Measurements from ENCODE around the gene DCAF12. TPM values are rescaled to one million over a fixed set of nuclear protein-coding genes. Genes with fewer than 3 reads are reported as not detected.
"Not testable (repeated sequence)": the region's sequence is repeated elsewhere in the genome, so short reads cannot be mapped to it uniquely, and the experiment has no call there.

DCAF12 gene
- total RNA-seq, 2 experiments from 2014 or later, result 5.4 to 5.9 TPM

DNA sequence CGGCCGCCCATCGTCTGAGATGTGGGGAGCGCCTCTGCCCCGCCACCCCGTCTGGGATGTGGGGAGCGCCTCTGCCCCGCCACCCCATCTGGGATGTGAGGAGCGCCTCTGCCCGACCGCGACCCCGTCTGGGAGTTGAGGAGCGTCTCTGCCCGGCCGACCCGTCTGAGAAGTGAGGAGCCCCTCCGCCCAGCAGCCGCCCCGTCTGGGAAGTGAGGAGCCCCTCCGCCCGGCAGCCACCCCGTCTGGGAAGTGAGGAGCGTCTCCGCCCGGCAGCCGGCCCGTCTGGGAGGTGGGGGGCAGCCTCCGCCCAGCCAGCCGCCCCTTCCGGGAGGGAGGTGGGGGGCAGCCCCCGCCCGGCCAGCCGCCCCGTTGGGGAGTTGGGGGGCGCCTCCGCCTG is 87.6 kb downstream of the DCAF12 start:
- H3K4me1 Mint-ChIP-seq (ENCODE audit: low read depth), result peaks cover 25% of the 10 kb centered on the region

GRCh38 chr9:34037626-34038025 is 88.9 kb downstream of the DCAF12 start:
- ATAC-seq (ENCODE audit: poor library complexity) (no peak), DNase-seq (no peak)
- Histone ChIP-seq H3K27ac (ENCODE audit: low read depth in 1 of 2, low read length in 2 of 2) (no peak overlapping the region), H3K36me3 (ENCODE audit: insufficient read depth, low read length) (peaks cover 3% of the 10 kb centered on the region), H3K4me1 (ENCODE audit: insufficient read depth, low read length) (no peaks in the 10 kb centered on the region), H3K4me3 (ENCODE audit: low read length) (no peak overlapping the region), H3K9me3 (ENCODE audit: control insufficient read depth in 1 of 2, insufficient read depth in 1 of 2, low read length in 2 of 2) (no peaks in the 10 kb centered on the region), H3K27me3 (ENCODE audit: control insufficient read depth in 1 of 2, insufficient read depth in 2 of 2, low read length in 2 of 2) (no peaks in the 10 kb centered on the region)
- Mint-ChIP-seq H3K27ac (no peak overlapping the region), H3K4me3 (no peak overlapping the region), H3K36me3 (ENCODE audit: low read depth) (peaks cover 22% of the 10 kb centered on the region), H3K27me3 (no peaks in the 10 kb centered on the region), H3K4me1 (ENCODE audit: low read depth) (peaks cover 22% of the 10 kb centered on the region), H3K9me3 (no peaks in the 10 kb centered on the region)
- TF ChIP-seq CTCF (IDR thresholded peaks at IDR 0.05), result no peak
- intact Hi-C loops (cut with DNase I, micrococcal nuclease), result loop anchor here in 1 of 2 experiments (5.0 kb wide), 1 partner anchor 35 kb away; no protein-coding TSS in a partner anchor
- POLR2A ChIA-PET, result interaction anchor here (0.7 kb wide), 1 partner anchor 11 kb away, joined by 4 read pairs; the partner anchor contains the start of gene UBAP2
- CTCF ChIA-PET, result no interaction called here

More for the DNA sequence above, 87.6 kb downstream of the DCAF12 start:
- H3K9me3 Mint-ChIP-seq; POLR2A ChIA-PET; ATAC-seq (ENCODE audit: poor library complexity); H3K27ac Mint-ChIP-seq; H3K27me3 Mint-ChIP-seq; H3K4me1 ChIP-seq (ENCODE audit: insufficient read depth, low read length); DNase-seq; H3K27me3 ChIP-seq (ENCODE audit: control insufficient read depth in 1 of 2, insufficient read depth in 2 of 2, low read length in 2 of 2); H3K4me3 ChIP-seq (ENCODE audit: low read length); H3K27ac ChIP-seq (ENCODE audit: low read depth in 1 of 2, low read length in 2 of 2); CTCF ChIA-PET; H3K9me3 ChIP-seq (ENCODE audit: control insufficient read depth in 1 of 2, insufficient read depth in 1 of 2, low read length in 2 of 2); H3K4me3 Mint-ChIP-seq; H3K36me3 ChIP-seq (ENCODE audit: insufficient read depth, low read length): not testable (repeated sequence)
- peaks cover 26% of the 10 kb centered on the region for H3K36me3 Mint-ChIP-seq (ENCODE audit: low read depth)
- intact Hi-C loops (cut with DNase I, micrococcal nuclease), result loop anchor here in 1 of 2 experiments (5.0 kb wide), 1 partner anchor 37 kb away; no protein-coding TSS in a partner anchor

GRCh38 chr9:34036625-34037024 is 89.9 kb downstream of the DCAF12 start:
- intact Hi-C loops (cut with DNase I, micrococcal nuclease), result loop anchor here in 1 of 2 experiments (5.0 kb wide), 1 partner anchor 34 kb away; no protein-coding TSS in a partner anchor
- Mint-ChIP-seq H3K9me3 (no peaks in the 10 kb centered on the region), H3K36me3 (ENCODE audit: low read depth) (peaks cover 25% of the 10 kb centered on the region), H3K27ac (no peak overlapping the region), H3K4me1 (ENCODE audit: low read depth) (peaks cover 25% of the 10 kb centered on the region), H3K4me3 (no peak overlapping the region), H3K27me3 (no peaks in the 10 kb centered on the region)
- Histone ChIP-seq H3K27me3 (ENCODE audit: control insufficient read depth in 1 of 2, insufficient read depth in 2 of 2, low read length in 2 of 2) (no peaks in the 10 kb centered on the region), H3K36me3 (ENCODE audit: insufficient read depth, low read length) (peaks cover 3% of the 10 kb centered on the region), H3K4me3 (ENCODE audit: low read length) (no peak overlapping the region), H3K9me3 (ENCODE audit: control insufficient read depth in 1 of 2, insufficient read depth in 1 of 2, low read length in 2 of 2) (no peaks in the 10 kb centered on the region), H3K27ac (ENCODE audit: low read depth in 1 of 2, low read length in 2 of 2) (no peak overlapping the region), H3K4me1 (ENCODE audit: insufficient read depth, low read length) (no peaks in the 10 kb centered on the region)
- TF ChIP-seq CTCF (IDR thresholded peaks at IDR 0.05), result no peak
- POLR2A ChIA-PET, result no interaction called here
- ATAC-seq (ENCODE audit: poor library complexity) (no peak), DNase-seq (no peak)
- CTCF ChIA-PET, result no interaction called here

Other genes starting within 250 kb of the DCAF12 start
- gene UBAP2, start 77.8 kb downstream of the DCAF12 start, total RNA-seq, result 10 to 100 TPM; 24.7 to 26.5 TPM
- 10 to 100 TPM; 47.1 to 50.4 TPM for gene UBAP1, start 52.3 kb upstream of the DCAF12 start, total RNA-seq
- under 1 TPM; 0.05 to 0.14 TPM for gene KIF24, start 202.6 kb upstream of the DCAF12 start, total RNA-seq
- 1 to 10 TPM; 4.5 to 7.2 TPM for gene NUDT2, start 202.9 kb upstream of the DCAF12 start, total RNA-seq

All from CD4-positive, alpha-beta T cell (primary cell).